ENCODE results near the gene TMEM38B. TPM values are rescaled to one million over a fixed set of nuclear protein-coding genes. Genes with fewer than 3 reads are reported as not detected.

The TMEM38B gene
- polyA plus RNA-seq, 1 donor from 2014 or later, result 30.9 TPM

DNA sequence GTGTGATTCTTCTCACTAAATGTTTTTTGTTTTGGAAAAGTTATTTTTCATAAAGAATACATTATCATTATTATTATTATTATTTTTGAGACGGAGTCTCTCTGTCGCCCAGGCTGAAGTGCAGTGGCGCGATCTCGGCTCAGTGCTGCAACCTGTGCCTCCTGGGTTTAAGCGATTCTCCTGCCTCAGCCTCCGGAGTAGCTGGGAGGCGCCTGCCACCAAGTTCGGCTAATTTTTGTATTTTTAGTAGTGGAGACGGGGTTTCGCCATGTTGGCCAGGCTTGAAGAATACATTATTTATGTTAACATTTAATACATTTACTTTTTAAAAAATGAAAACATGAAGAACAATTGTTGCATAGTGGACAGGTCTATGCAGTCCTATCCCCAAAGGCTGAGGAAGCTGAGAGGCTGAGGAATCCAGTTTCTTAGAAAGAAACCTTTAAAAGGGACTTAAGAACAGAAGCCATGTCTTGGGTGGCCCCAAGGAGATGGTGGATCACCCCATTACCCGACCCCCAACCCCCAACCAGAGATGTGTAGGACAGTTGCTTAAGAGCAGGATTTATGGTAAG lies 2.0 kb downstream of the TMEM38B start:
- peak overlapping the region; percentile 90 for H3K4me3 ChIP-seq (ENCODE audit: low read length)

GRCh38 chr9:105697871-105698270 lies 3.5 kb downstream of the TMEM38B start:
- H3K36me3 ChIP-seq (ENCODE audit: insufficient read depth, low read length), result no peaks in the 10 kb centered on the region
- peaks cover 8% of the 10 kb centered on the region for H3F3A ChIP-seq (ENCODE audit: insufficient read depth, low read length, poor library complexity, severe bottlenecking)
- no peaks in the 10 kb centered on the region for H3K9me2 ChIP-seq (ENCODE audit: insufficient read depth, low read length)
- peaks cover 14% of the 10 kb centered on the region for H3K27me3 ChIP-seq (ENCODE audit: insufficient read depth, low read depth, low read length)
- H4K20me1 ChIP-seq (ENCODE audit: insufficient read depth), result no peaks in the 10 kb centered on the region
- no peak overlapping the region for H3K9ac ChIP-seq (ENCODE audit: low read length)
- H3K4me2 ChIP-seq (ENCODE audit: low read length), result no peak overlapping the region
- H3K79me2 ChIP-seq (replicated peaks; ENCODE audit: insufficient read depth, low read length), result peaks cover 14% of the 10 kb centered on the region
- no peaks in the 10 kb centered on the region for H3K9me3 ChIP-seq (ENCODE audit: low read length)
- no peak overlapping the region for H3K4me3 ChIP-seq (ENCODE audit: low read length)
- no peak overlapping the region for H3K27ac ChIP-seq (ENCODE audit: low read length)
- no peak overlapping the region for H2AFZ ChIP-seq (ENCODE audit: low read depth, low read length)
- TF ChIP-seq EP300 (conservative IDR thresholded peaks at IDR 0.05; ENCODE audit: poor library complexity, severe bottlenecking) (no peak), EZH2 (IDR thresholded peaks at IDR 0.05; ENCODE audit: borderline replicate concordance, insufficient read depth, low read length, poor library complexity, severe bottlenecking) (no peak), REST (IDR thresholded peaks at IDR 0.05; ENCODE audit: borderline replicate concordance) (no peak), SMC3 (conservative IDR thresholded peaks at IDR 0.05; ENCODE audit: poor library complexity) (no peak), TAF1 (IDR thresholded peaks at IDR 0.05; ENCODE audit: low read depth) (no peak), RAD21 (conservative IDR thresholded peaks at IDR 0.05) (no peak)
- TF ChIP-seq, protein P1, sequence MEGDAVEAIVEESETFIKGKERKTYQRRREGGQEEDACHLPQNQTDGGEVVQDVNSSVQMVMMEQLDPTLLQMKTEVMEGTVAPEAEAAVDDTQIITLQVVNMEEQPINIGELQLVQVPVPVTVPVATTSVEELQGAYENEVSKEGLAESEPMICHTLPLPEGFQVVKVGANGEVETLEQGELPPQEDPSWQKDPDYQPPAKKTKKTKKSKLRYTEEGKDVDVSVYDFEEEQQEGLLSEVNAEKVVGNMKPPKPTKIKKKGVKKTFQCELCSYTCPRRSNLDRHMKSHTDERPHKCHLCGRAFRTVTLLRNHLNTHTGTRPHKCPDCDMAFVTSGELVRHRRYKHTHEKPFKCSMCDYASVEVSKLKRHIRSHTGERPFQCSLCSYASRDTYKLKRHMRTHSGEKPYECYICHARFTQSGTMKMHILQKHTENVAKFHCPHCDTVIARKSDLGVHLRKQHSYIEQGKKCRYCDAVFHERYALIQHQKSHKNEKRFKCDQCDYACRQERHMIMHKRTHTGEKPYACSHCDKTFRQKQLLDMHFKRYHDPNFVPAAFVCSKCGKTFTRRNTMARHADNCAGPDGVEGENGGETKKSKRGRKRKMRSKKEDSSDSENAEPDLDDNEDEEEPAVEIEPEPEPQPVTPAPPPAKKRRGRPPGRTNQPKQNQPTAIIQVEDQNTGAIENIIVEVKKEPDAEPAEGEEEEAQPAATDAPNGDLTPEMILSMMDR (IDR thresholded peaks at IDR 0.05; ENCODE audit: poor library complexity, severe bottlenecking), result no peak

More for the DNA sequence above, 2.0 kb downstream of the TMEM38B start:
- Histone ChIP-seq H3K9me2 (ENCODE audit: insufficient read depth, low read length) (no peaks in the 10 kb centered on the region), H3K9ac (ENCODE audit: low read length) (no peak overlapping the region), H4K20me1 (ENCODE audit: insufficient read depth) (no peaks in the 10 kb centered on the region), H3K27ac (ENCODE audit: low read length) (no peak overlapping the region), H3K4me2 (ENCODE audit: low read length) (no peak overlapping the region), H3K79me2 (replicated peaks; ENCODE audit: insufficient read depth, low read length) (peaks cover 14% of the 10 kb centered on the region), H3F3A (ENCODE audit: insufficient read depth, low read length, poor library complexity, severe bottlenecking) (peaks cover 8% of the 10 kb centered on the region), H3K9me3 (ENCODE audit: low read length) (no peaks in the 10 kb centered on the region), H3K36me3 (ENCODE audit: insufficient read depth, low read length) (no peaks in the 10 kb centered on the region), H2AFZ (ENCODE audit: low read depth, low read length) (no peak overlapping the region), H3K27me3 (ENCODE audit: insufficient read depth, low read depth, low read length) (peaks cover 25% of the 10 kb centered on the region)
- TF ChIP-seq EZH2 (IDR thresholded peaks at IDR 0.05; ENCODE audit: borderline replicate concordance, insufficient read depth, low read length, poor library complexity, severe bottlenecking), result no peak
- no peak for TF ChIP-seq EP300 (conservative IDR thresholded peaks at IDR 0.05; ENCODE audit: poor library complexity, severe bottlenecking)
- TF ChIP-seq RAD21 (conservative IDR thresholded peaks at IDR 0.05), result no peak
- TF ChIP-seq, protein P1 (IDR thresholded peaks at IDR 0.05; ENCODE audit: poor library complexity, severe bottlenecking), result no peak
- no peak for TF ChIP-seq MXI1 (conservative IDR thresholded peaks at IDR 0.05; ENCODE audit: poor library complexity, severe bottlenecking)
- TF ChIP-seq POLR2AphosphoS5 (IDR thresholded peaks at IDR 0.05), result no peak
- no peak for TF ChIP-seq REST (IDR thresholded peaks at IDR 0.05; ENCODE audit: borderline replicate concordance)
- TF ChIP-seq TAF1 (IDR thresholded peaks at IDR 0.05; ENCODE audit: low read depth), result no peak
- TF ChIP-seq SMC3 (conservative IDR thresholded peaks at IDR 0.05; ENCODE audit: poor library complexity), result no peak

Measured in neural cell (in vitro differentiated cells).